GM19438 (cell line): Measurements from ENCODE around the gene CYB5A.

Experiments
- ATAC-seq: cut with Tn5 transposase; IDR thresholded peaks from one replicate; pipeline ENCODE4 v1.9.1; 2021; ENCODE audit warnings: low read depth; ENCODE audit not compliant: unreplicated experiment

Gene CYB5A

GRCh38 chr18:74221081-74221480 is 70.7 kb downstream of the CYB5A start:
- no peak for ATAC-seq

GRCh38 chr18:74219056-74219455 is 72.7 kb downstream of the CYB5A start:
- no peak for ATAC-seq

- no peak for ATAC-seq
Observed at GRCh38 chr18:74217476-74218143, 74.2 kb downstream of the CYB5A start.

GRCh38 chr18:74216661-74217110 is 75.1 kb downstream of the CYB5A start:
- ATAC-seq = no peak

GRCh38 chr18:74215863-74216262 is 75.9 kb downstream of the CYB5A start:
- ATAC-seq = no peak

GRCh38 chr18:74213429-74213828 is 78.3 kb downstream of the CYB5A start:
- ATAC-seq = no peak

- ATAC-seq = no peak
Observed at GRCh38 chr18:74204526-74205152, 87.1 kb downstream of the CYB5A start.

GRCh38 chr18:74203811-74204210 is 88.0 kb downstream of the CYB5A start:
- no peak for ATAC-seq
